GM23338 (cell line): Measurements from ENCODE around the gene MYO16. TPM values are rescaled to one million over a fixed set of nuclear protein-coding genes. Genes with fewer than 3 reads are reported as not detected.

ENCODE experiments used
- ATAC-seq: fragments of 200-7000 bp; cut with Tn5 transposase; 3 replicates; pipeline ENCODE4 v1.9.1; 2020
- DNase-seq: peaks from one replicate; pipeline ENCODE4 v3.0.0-alpha.2; 2015; ENCODE audit warnings: low spot score
- H2AFZ ChIP-seq: fragments of 200-600 bp; sonication (generic); 2 replicates; pipeline ENCODE4 v1.8.0; 2016; ENCODE audit warnings: antibody characterized with exemption, mild to moderate bottlenecking, moderate library complexity
- H3F3A ChIP-seq: fragments of 200-600 bp; sonication (generic); replicated peaks from 2 replicates; pipeline ENCODE4 v1.8.0; 2017; ENCODE audit warnings: antibody characterized with exemption, mixed run types, low read depth
- H3K27ac ChIP-seq: fragments of 200-600 bp; sonication (generic); 2 replicates; pipeline ENCODE4 v1.6.1; 2016; ENCODE audit warnings: low read depth
- H3K27me3 ChIP-seq: fragments of 200-600 bp; sonication (generic); 2 replicates; pipeline ENCODE4 v1.8.0; 2016; ENCODE audit warnings: mild to moderate bottlenecking, mixed run types, moderate library complexity; ENCODE audit not compliant: insufficient read depth
- H3K36me3 ChIP-seq: fragments of 200-600 bp; sonication (generic); 2 replicates; pipeline ENCODE4 v1.8.0; 2016; ENCODE audit warnings: mild to moderate bottlenecking; ENCODE audit not compliant: insufficient read depth
- H3K4me1 ChIP-seq: fragments of 200-600 bp; sonication (generic); 2 replicates; pipeline ENCODE4 v1.8.0; 2016; ENCODE audit warnings: mild to moderate bottlenecking, moderate library complexity; ENCODE audit not compliant: insufficient read depth
- H3K4me2 ChIP-seq: fragments of 200-600 bp; sonication (generic); 2 replicates; pipeline ENCODE4 v1.7.1; 2017; ENCODE audit warnings: mixed run types
- H3K4me3 ChIP-seq: fragments of 200-600 bp; sonication (generic); 2 replicates; pipeline ENCODE4 v1.6.1; 2016; ENCODE audit warnings: mixed run types
- H3K79me2 ChIP-seq: fragments of 200-600 bp; sonication (generic); replicated peaks from 2 replicates; pipeline ENCODE4 v1.8.0; 2017; ENCODE audit warnings: mild to moderate bottlenecking; ENCODE audit not compliant: insufficient read depth
- H3K9me2 ChIP-seq: fragments of 200-600 bp; sonication (generic); 2 replicates; pipeline ENCODE4 v1.8.0; 2017; ENCODE audit not compliant: insufficient read depth
- H4K20me1 ChIP-seq: fragments of 200-600 bp; sonication (generic); replicated peaks from 2 replicates; pipeline ENCODE4 v1.8.0; 2017; ENCODE audit warnings: mild to moderate bottlenecking; ENCODE audit not compliant: insufficient read depth
- H3K27ac Mint-ChIP-seq: 2 replicates; pipeline ENCODE4 v1.8.0; 2020; ENCODE audit warnings: inconsistent platforms, mild to moderate bottlenecking, moderate library complexity, mixed read lengths
- H3K27me3 Mint-ChIP-seq: 3 replicates; pipeline ENCODE4 v1.8.0; 2022; ENCODE audit warnings: low read depth, mild to moderate bottlenecking, moderate library complexity, mixed read lengths, inconsistent platforms; ENCODE audit not compliant: insufficient read depth, poor library complexity
- H3K36me3 Mint-ChIP-seq: 3 replicates; pipeline ENCODE4 v1.8.0; 2021; ENCODE audit warnings: low read depth, mild to moderate bottlenecking, inconsistent platforms, moderate library complexity, mixed read lengths
- H3K4me1 Mint-ChIP-seq: 3 replicates; pipeline ENCODE4 v1.8.0; 2020; ENCODE audit warnings: mild to moderate bottlenecking, inconsistent platforms, mixed read lengths
- H3K4me3 Mint-ChIP-seq: 3 replicates; pipeline ENCODE4 v1.8.0; 2021; ENCODE audit warnings: moderate library complexity, mild to moderate bottlenecking, inconsistent platforms, mixed read lengths
- H3K9me3 Mint-ChIP-seq: 3 replicates; pipeline ENCODE4 v1.8.0; 2020; ENCODE audit warnings: moderate library complexity, mild to moderate bottlenecking, inconsistent platforms, mixed read lengths
- CREB1 ChIP-seq: fragments of 250-450 bp; sonication (Bioruptor Pico); IDR thresholded peaks from 2 replicates; pipeline ENCODE4 v1.5.0; 2020; ENCODE audit warnings: low read depth, mild to moderate bottlenecking, moderate library complexity
- CTCF ChIP-seq, 2 experiments: fragments of 200-600 bp in 1 of 2; sonication (generic) in 1 of 2; conservative IDR thresholded peaks; 2 replicates each; pipeline versions ENCODE4 v1.5.1 to v1.6.1; 2016 to 2017; ENCODE audit warnings: antibody characterized with exemption in 2 of 2, low read depth in 2 of 2, mild to moderate bottlenecking in 2 of 2, moderate library complexity in 1 of 2
- ETS1 ChIP-seq: IDR thresholded peaks from 2 replicates; pipeline ENCODE4 v1.6.1; 2016; ENCODE audit warnings: antibody characterized with exemption
- EZH2 ChIP-seq: fragments of 200-600 bp; sonication (generic); IDR thresholded peaks from one replicate; pipeline ENCODE4 v1.8.0; 2017; ENCODE audit warnings: antibody characterized with exemption, mild to moderate bottlenecking, low read depth; ENCODE audit not compliant: unreplicated experiment
- EZH2phosphoT487 ChIP-seq: fragments of 200-600 bp; sonication (generic); IDR thresholded peaks from one replicate; pipeline ENCODE4 v1.8.1; 2018; ENCODE audit warnings: antibody characterized with exemption; ENCODE audit not compliant: unreplicated experiment
- JUNB ChIP-seq: IDR thresholded peaks from one replicate; pipeline ENCODE4 v1.6.1; 2016; ENCODE audit warnings: antibody characterized with exemption; ENCODE audit not compliant: unreplicated experiment
- STAT1 ChIP-seq: IDR thresholded peaks from one replicate; pipeline ENCODE4 v1.6.1; 2016; ENCODE audit warnings: antibody characterized with exemption; ENCODE audit not compliant: unreplicated experiment
- ZNF114 ChIP-seq: fragments of 250-450 bp; sonication (Bioruptor Pico); IDR thresholded peaks from 2 replicates; pipeline ENCODE4 v1.5.0; 2020; ENCODE audit warnings: mild to moderate bottlenecking, moderate library complexity
- ZNF331 ChIP-seq: fragments of 250-450 bp; sonication (Bioruptor Pico); IDR thresholded peaks from 2 replicates; pipeline ENCODE4 v1.5.0; 2020; ENCODE audit warnings: low read depth, mild to moderate bottlenecking, moderate library complexity
- polyA plus RNA-seq: library from polyadenylated mRNA; unstranded; fragments of >200 nt; fragmentation: Nextera tagmentation; extraction: Ambion mirVana; gene quantifications from 2 replicates; pipeline ENCODE4 v1.2.1, GENCODE V29; 2016
- total RNA-seq: library from RNA; depleted of rRNA; stranded (reverse); fragments of >200 nt; shearing (Covaris generic); gene quantifications from 2 replicates; pipeline ENCODE4 v1.2.3, GENCODE V29; 2014

MYO16 gene
- total and polyA plus RNA-seq, 2 experiments from 2014 or later = 0.10 to 0.13 TPM

- TF ChIP-seq STAT1 = no peak
These were observed 496.8 kb downstream of the MYO16 start (continued) for GRCh38 chr13:109126178-109126577.

GRCh38 chr13:109126891-109127641 is 497.7 kb downstream of the MYO16 start:
- no peak overlapping the region for H3K4me3 Mint-ChIP-seq
- Histone ChIP-seq H3F3A (no peaks in the 10 kb centered on the region), H3K27me3 (no peaks in the 10 kb centered on the region), H3K9me2 (no peaks in the 10 kb centered on the region), H2AFZ (no peak overlapping the region; the same call in 1 of the 2 replicates), H3K36me3 (no peaks in the 10 kb centered on the region), H3K79me2 (no peaks in the 10 kb centered on the region), H3K27ac (no peak overlapping the region), H3K4me2 (no peak overlapping the region), H3K4me1 (peaks cover 17% of the 10 kb centered on the region), H4K20me1 (no peaks in the 10 kb centered on the region), H3K4me3 (no peak overlapping the region)
- DNase-seq (no peak), ATAC-seq (no peak)
- TF ChIP-seq ETS1 = no peak
- peaks cover 27% of the 10 kb centered on the region for H3K4me1 Mint-ChIP-seq
- peaks cover 2% of the 10 kb centered on the region for H3K27me3 Mint-ChIP-seq
- no peaks in the 10 kb centered on the region for H3K9me3 Mint-ChIP-seq
- H3K27ac Mint-ChIP-seq = no peak overlapping the region
- H3K36me3 Mint-ChIP-seq = no peaks in the 10 kb centered on the region

- Histone ChIP-seq H3K4me2 (no peak overlapping the region), H4K20me1 (no peaks in the 10 kb centered on the region), H2AFZ (no peak overlapping the region), H3K4me3 (no peak overlapping the region), H3F3A (no peaks in the 10 kb centered on the region), H3K27me3 (no peaks in the 10 kb centered on the region), H3K79me2 (no peaks in the 10 kb centered on the region), H3K36me3 (no peaks in the 10 kb centered on the region), H3K27ac (no peak overlapping the region), H3K4me1 (peaks cover 18% of the 10 kb centered on the region), H3K9me2 (no peaks in the 10 kb centered on the region)
- Mint-ChIP-seq H3K4me1 (peaks cover 31% of the 10 kb centered on the region), H3K9me3 (no peaks in the 10 kb centered on the region), H3K27ac (no peak overlapping the region), H3K27me3 (peaks cover 2% of the 10 kb centered on the region), H3K4me3 (no peak overlapping the region), H3K36me3 (no peaks in the 10 kb centered on the region)
- no peak for DNase-seq
- ATAC-seq = no peak
- TF ChIP-seq CTCF (conservative IDR thresholded peaks at IDR 0.05; ENCODE audit: low read depth in 2 of 2) (no peak), ZNF331 (CRISPR knock-in tag) (no peak), ZNF114 (no peak), EZH2 (no peak), JUNB (no peak), CREB1 (no peak), EZH2phosphoT487 (no peak)
These were observed 498.7 kb downstream of the MYO16 start for GRCh38 chr13:109128121-109128520.
